ENCODE data around the gene TBC1D10A.

DNA sequence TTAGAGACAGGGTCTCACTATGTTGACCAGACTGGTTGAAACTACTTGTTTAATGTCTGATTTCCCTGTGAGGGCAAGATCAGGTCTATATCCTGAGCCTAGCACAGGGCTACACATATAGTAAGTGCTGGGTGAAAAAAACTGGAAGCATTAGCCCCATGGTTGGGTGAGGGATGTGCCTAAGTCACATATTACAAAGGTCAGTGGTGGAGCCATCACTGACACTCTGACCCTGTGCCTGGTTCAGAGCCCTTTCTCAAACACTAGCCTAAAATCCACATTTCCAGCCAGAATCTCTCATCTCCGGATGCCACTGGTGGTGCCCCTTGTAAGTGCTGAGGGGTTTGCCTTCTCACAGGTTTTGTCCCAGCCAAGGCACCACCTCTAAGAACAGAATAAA, 9.0 kb downstream of the TBC1D10A start:
- TF ChIP-seq, protein P1, sequence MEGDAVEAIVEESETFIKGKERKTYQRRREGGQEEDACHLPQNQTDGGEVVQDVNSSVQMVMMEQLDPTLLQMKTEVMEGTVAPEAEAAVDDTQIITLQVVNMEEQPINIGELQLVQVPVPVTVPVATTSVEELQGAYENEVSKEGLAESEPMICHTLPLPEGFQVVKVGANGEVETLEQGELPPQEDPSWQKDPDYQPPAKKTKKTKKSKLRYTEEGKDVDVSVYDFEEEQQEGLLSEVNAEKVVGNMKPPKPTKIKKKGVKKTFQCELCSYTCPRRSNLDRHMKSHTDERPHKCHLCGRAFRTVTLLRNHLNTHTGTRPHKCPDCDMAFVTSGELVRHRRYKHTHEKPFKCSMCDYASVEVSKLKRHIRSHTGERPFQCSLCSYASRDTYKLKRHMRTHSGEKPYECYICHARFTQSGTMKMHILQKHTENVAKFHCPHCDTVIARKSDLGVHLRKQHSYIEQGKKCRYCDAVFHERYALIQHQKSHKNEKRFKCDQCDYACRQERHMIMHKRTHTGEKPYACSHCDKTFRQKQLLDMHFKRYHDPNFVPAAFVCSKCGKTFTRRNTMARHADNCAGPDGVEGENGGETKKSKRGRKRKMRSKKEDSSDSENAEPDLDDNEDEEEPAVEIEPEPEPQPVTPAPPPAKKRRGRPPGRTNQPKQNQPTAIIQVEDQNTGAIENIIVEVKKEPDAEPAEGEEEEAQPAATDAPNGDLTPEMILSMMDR (IDR thresholded peaks at IDR 0.05; ENCODE audit: insufficient read depth, low read length): no peak
- no peak for TF ChIP-seq POLR2AphosphoS5 (IDR thresholded peaks at IDR 0.05; ENCODE audit: low read depth)
- no peak for TF ChIP-seq GABPA (IDR thresholded peaks at IDR 0.05; ENCODE audit: low read depth)
